HCT116 (cell line): ENCODE results near the gene NSD2. TPM values are rescaled to one million over a fixed set of nuclear protein-coding genes. Genes with fewer than 3 reads are reported as not detected.

Experiments
- ATAC-seq: fragments of 200-7000 bp; cut with Tn5 transposase; 2 replicates; pipeline ENCODE4 v1.9.1; 2020; ENCODE audit warnings: mild to moderate bottlenecking, moderate library complexity
- BruUV-seq: library from RNA; stranded (reverse); fragments of 400-500 nt; replicated peaks from 2 replicates; lab custom pipeline; 2021; lab: Mats Ljungman, UMichigan
- CTCF ChIA-PET: fragments of 300-600 bp; sonication (Branson Sonifier 250); formaldehyde crosslinking; loops from one replicate; lab custom pipeline; 2021; ENCODE audit warnings: antibody characterized with exemption; lab: Charles Lee
- POLR2A ChIA-PET: fragments of 300-600, 350-600 bp; sonication (Branson Sonifier 250); formaldehyde crosslinking; loops from one replicate; lab custom pipeline; 2021; ENCODE audit warnings: antibody characterized with exemption; lab: Charles Lee
- RAD21 ChIA-PET, 2 experiments: fragments of 300-600 bp; sonication (Branson Sonifier 250); formaldehyde crosslinking; loops; one replicate each; lab custom pipeline; 2023; ENCODE audit warnings: low total read pairs in 2 of 2; ENCODE audit not compliant: uncharacterized antibody in 2 of 2, unreplicated experiment in 2 of 2, low non-redundant PET in 1 of 2; lab: Charles Lee
- DNase-seq: peaks from one replicate; pipeline ENCODE4 v3.0.0-alpha.2; 2010; ENCODE audit warnings: low read depth, low spot score
- H2AFZ ChIP-seq: fragments of 200-600 bp; shearing (Covaris generic), sonication (generic); 2 replicates; pipeline ENCODE4 v1.6.1; 2017; ENCODE audit warnings: low read depth, mixed run types, mixed read lengths, antibody characterized with exemption, low read length; ENCODE audit not compliant: poor library complexity, severe bottlenecking
- H3K27ac ChIP-seq: 2 replicates; pipeline ENCODE4 v1.5.1; 2012; ENCODE audit warnings: low read depth, low read length
- H3K27me3 ChIP-seq: fragments of 200-600 bp; sonication (generic); 2 replicates; pipeline ENCODE4 v1.6.1; 2016; ENCODE audit warnings: mixed run types, low read length, mixed read lengths; ENCODE audit not compliant: insufficient read depth
- H3K36me3 ChIP-seq, 2 experiments: fragments of 200-500 bp in 1 of 2; fragments of 200-600 bp in 1 of 2; sonication (Bioruptor generic) in 1 of 2; sonication (generic) in 1 of 2; 2 replicates each; pipeline versions ENCODE4 v1.5.1 to v1.6.1; 2014 to 2016; ENCODE audit warnings: low read length in 2 of 2, inconsistent platforms in 1 of 2, mixed read lengths in 1 of 2, mixed run types in 1 of 2; ENCODE audit not compliant: insufficient read depth in 2 of 2, control insufficient read depth in 1 of 2
- H3K4me1 ChIP-seq, 2 experiments: fragments of 200-600 bp in 1 of 2; sonication (generic) in 1 of 2; 2 replicates each; pipeline versions ENCODE4 v1.5.1 to v1.6.1; 2012 to 2017; ENCODE audit warnings: low read length in 2 of 2, inconsistent platforms in 1 of 2, mild to moderate bottlenecking in 1 of 2, mixed read lengths in 1 of 2, mixed run types in 1 of 2, moderate library complexity in 1 of 2; ENCODE audit not compliant: insufficient read depth in 2 of 2, control insufficient read depth in 1 of 2
- H3K4me2 ChIP-seq: fragments of 200-600 bp; sonication (generic); 2 replicates; pipeline ENCODE4 v1.6.1; 2017; ENCODE audit warnings: mixed run types, low read length, mixed read lengths
- H3K4me3 ChIP-seq, 2 experiments: fragments of 200-600 bp in 1 of 2; sonication (generic) in 1 of 2; replicated peaks in 1 of 2; 2 replicates each; pipeline ENCODE4 v1.5.1; 2011 to 2016; ENCODE audit warnings: low read length in 2 of 2, control low read depth in 1 of 2, low read depth in 1 of 2, mild to moderate bottlenecking in 1 of 2, mixed read lengths in 1 of 2, mixed run types in 1 of 2
- H3K79me2 ChIP-seq: fragments of 200-600 bp; sonication (generic); 2 replicates; pipeline ENCODE4 v1.6.1; 2017; ENCODE audit warnings: mild to moderate bottlenecking, mixed run types, low read length, moderate library complexity, mixed read lengths; ENCODE audit not compliant: insufficient read depth
- H3K9ac ChIP-seq: fragments of 200-600 bp; sonication (generic); 2 replicates; pipeline ENCODE4 v1.6.1; 2016; ENCODE audit warnings: low read length, mixed read lengths
- H3K9me2 ChIP-seq: fragments of 200-600 bp; sonication (generic), shearing (Covaris generic); 2 replicates; pipeline ENCODE4 v1.6.1; 2017; ENCODE audit warnings: mixed run types, mild to moderate bottlenecking, moderate library complexity; ENCODE audit not compliant: insufficient read depth
- H3K9me3 ChIP-seq, 2 experiments: fragments of 200-500 bp in 1 of 2; fragments of 200-600 bp in 1 of 2; sonication (Bioruptor generic) in 1 of 2; sonication (generic) in 1 of 2; 2 replicates each; pipeline ENCODE4 v1.6.1; 2014 to 2017; ENCODE audit warnings: low read length in 2 of 2, mixed read lengths in 2 of 2, inconsistent platforms in 1 of 2, low read depth in 1 of 2, mild to moderate bottlenecking in 1 of 2, mixed run types in 1 of 2, moderate library complexity in 1 of 2; ENCODE audit not compliant: control insufficient read depth in 1 of 2, insufficient read depth in 1 of 2
- H4K20me1 ChIP-seq: fragments of 200-600 bp; sonication (generic), shearing (Covaris generic); 2 replicates; pipeline ENCODE4 v1.6.1; 2017; ENCODE audit warnings: mixed run types, mild to moderate bottlenecking, moderate library complexity; ENCODE audit not compliant: insufficient read depth
- EGR1 ChIP-seq: IDR thresholded peaks from 2 replicates; pipeline ENCODE4 v1.6.1; 2012; ENCODE audit warnings: low read depth
- FOSL1 ChIP-seq: IDR thresholded peaks from 2 replicates; pipeline ENCODE4 v1.6.1; 2012; ENCODE audit warnings: low read depth
- JUND ChIP-seq: IDR thresholded peaks from 2 replicates; pipeline ENCODE4 v1.6.1; 2012
- POLR2A ChIP-seq: IDR thresholded peaks from 2 replicates; pipeline ENCODE4 v1.7.0; 2011; ENCODE audit warnings: borderline replicate concordance; ENCODE audit not compliant: insufficient read depth, insufficient read length; ENCODE audit errors: extremely low read depth
- RAD21 ChIP-seq: IDR thresholded peaks from 2 replicates; pipeline ENCODE4 v1.6.1; 2012; ENCODE audit warnings: low read depth, mild to moderate bottlenecking
- TCF7L2 ChIP-seq: IDR thresholded peaks from 2 replicates; pipeline ENCODE4 v1.7.0; 2011; ENCODE audit warnings: borderline replicate concordance, inconsistent platforms; ENCODE audit not compliant: insufficient read depth, insufficient read length; ENCODE audit errors: extremely low read depth
- YY1 ChIP-seq: IDR thresholded peaks from 2 replicates; pipeline ENCODE4 v1.6.1; 2011; ENCODE audit warnings: low read length, low read depth, moderate library complexity, mild to moderate bottlenecking; ENCODE audit not compliant: insufficient replicate concordance; ENCODE audit errors: extremely low read depth
- ZNF274 ChIP-seq: fragments of 200-500 bp; sonication (Bioruptor generic); IDR thresholded peaks from 2 replicates; pipeline ENCODE4 v1.6.1; 2014; ENCODE audit warnings: mild to moderate bottlenecking, low read depth, low read length, inconsistent platforms
- intact Hi-C: fragments of 100-400 bp; cut with micrococcal nuclease; formaldehyde crosslinking; loops from 2 replicates; pipeline ENCODE4 v1.10.0; 2022
- total RNA-seq: library from RNA; stranded (reverse); gene quantifications from one replicate; pipeline ENCODE4 v1.2.1, GENCODE V29; 2021; ENCODE audit not compliant: unreplicated experiment
- TF ChIP-seq, protein P1 (sequence below): IDR thresholded peaks from 2 replicates; pipeline ENCODE4 v1.6.1; 2012
- TF ChIP-seq, protein P2 (sequence below): IDR thresholded peaks from 2 replicates; pipeline ENCODE4 v1.6.1; 2011; ENCODE audit warnings: mild to moderate bottlenecking, low read length, moderate library complexity; ENCODE audit not compliant: insufficient replicate concordance; ENCODE audit errors: extremely low read depth

The NSD2 gene
- total RNA-seq, 1 experiment from 2014 or later = 145 TPM

DNA sequence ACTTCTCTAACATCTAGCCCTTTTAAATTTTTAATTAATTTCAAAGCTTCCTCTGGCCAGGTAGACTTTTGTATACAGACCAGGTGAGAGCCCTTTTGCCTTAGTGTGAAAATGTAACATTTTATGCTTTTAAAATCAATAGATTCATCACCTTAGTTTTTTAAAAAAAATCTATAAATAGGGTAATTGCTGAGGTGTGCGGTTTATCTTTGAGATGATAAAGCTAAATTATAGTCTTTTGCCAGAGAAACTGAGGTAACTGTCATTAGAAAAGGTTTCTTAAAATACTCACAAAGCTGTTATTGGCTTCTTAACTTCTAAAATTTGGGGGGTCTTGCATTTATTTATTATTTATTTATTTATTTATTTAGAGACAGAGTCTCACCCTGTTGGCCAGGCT lies 74.7 kb downstream of the NSD2 start:
- intact Hi-C loops = no loop called here
- Histone ChIP-seq H3K4me2 (no peak overlapping the region), H3K4me1 (peaks cover 0 to 5% of the 10 kb centered on the region in 2 experiments; a peak in 2 of 4 replicates), H3K36me3 (peaks cover 18 to 30% of the 10 kb centered on the region in 2 experiments), H3K9ac (no peak overlapping the region), H3K27me3 (no peaks in the 10 kb centered on the region), H3K79me2 (peaks cover 41% of the 10 kb centered on the region), H3K27ac (no peak overlapping the region), H2AFZ (no peak overlapping the region), H3K4me3 (no peak overlapping the region), H3K9me2 (no peaks in the 10 kb centered on the region), H4K20me1 (peaks cover 2% of the 10 kb centered on the region; the same call in 1 of the 2 replicates), H3K9me3 (no peaks in the 10 kb centered on the region)
- DNase-seq (no peak), ATAC-seq (no peak)
- TF ChIP-seq JUND (no peak), TCF7L2 (no peak), POLR2A (no peak), EGR1 (no peak), ZNF274 (no peak), FOSL1 (no peak)
- TF ChIP-seq, protein P1, sequence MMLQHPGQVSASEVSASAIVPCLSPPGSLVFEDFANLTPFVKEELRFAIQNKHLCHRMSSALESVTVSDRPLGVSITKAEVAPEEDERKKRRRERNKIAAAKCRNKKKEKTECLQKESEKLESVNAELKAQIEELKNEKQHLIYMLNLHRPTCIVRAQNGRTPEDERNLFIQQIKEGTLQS = no peak
- no TSS peak for BruUV-seq
- ChIA-PET RAD21 (no interaction called here), CTCF (no interaction called here), POLR2A (no interaction called here)

DNA sequence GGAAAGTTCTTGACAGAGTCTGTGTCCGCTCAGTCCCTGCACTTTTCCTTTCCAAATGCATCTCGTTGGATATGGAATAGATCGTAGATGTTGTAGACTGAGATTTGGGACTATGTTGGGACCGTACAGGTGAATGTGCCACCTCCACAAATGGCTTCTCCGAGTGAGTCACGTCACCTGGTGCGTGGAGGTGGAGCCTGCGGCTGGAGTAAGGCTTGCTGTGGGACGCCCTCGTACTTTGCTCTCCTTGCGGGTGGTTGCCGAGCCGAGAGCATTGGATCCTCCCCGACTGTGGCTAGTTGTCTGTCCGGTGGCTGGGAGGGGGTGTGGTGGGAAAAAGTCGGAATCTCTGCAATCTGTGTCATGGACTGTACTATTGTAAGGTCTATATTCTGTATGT lies 77.0 kb downstream of the NSD2 start:
- TF ChIP-seq, protein P2, sequence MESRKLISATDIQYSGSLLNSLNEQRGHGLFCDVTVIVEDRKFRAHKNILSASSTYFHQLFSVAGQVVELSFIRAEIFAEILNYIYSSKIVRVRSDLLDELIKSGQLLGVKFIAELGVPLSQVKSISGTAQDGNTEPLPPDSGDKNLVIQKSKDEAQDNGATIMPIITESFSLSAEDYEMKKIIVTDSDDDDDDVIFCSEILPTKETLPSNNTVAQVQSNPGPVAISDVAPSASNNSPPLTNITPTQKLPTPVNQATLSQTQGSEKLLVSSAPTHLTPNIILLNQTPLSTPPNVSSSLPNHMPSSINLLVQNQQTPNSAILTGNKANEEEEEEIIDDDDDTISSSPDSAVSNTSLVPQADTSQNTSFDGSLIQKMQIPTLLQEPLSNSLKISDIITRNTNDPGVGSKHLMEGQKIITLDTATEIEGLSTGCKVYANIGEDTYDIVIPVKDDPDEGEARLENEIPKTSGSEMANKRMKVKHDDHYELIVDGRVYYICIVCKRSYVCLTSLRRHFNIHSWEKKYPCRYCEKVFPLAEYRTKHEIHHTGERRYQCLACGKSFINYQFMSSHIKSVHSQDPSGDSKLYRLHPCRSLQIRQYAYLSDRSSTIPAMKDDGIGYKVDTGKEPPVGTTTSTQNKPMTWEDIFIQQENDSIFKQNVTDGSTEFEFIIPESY = no peak
- TF ChIP-seq YY1 (no peak), RAD21 (no peak)
- Histone ChIP-seq H3K27me3 (no peaks in the 10 kb centered on the region), H3K4me1 (no peaks in the 10 kb centered on the region), H3K4me2 (no peak overlapping the region), H3K36me3 (peaks cover 11 to 32% of the 10 kb centered on the region in 2 experiments), H3K79me2 (peaks cover 29% of the 10 kb centered on the region), H3K4me3 (no peak overlapping the region), H4K20me1 (peaks cover 2% of the 10 kb centered on the region; the same call in 1 of the 2 replicates), H3K9me2 (no peaks in the 10 kb centered on the region), H3K27ac (no peak overlapping the region), H2AFZ (no peak overlapping the region), H3K9ac (no peak overlapping the region), H3K9me3 (no peaks in the 10 kb centered on the region)
- ChIA-PET RAD21 (no interaction called here), CTCF (no interaction called here), POLR2A (no interaction called here)
- intact Hi-C loops = no loop called here
- ATAC-seq (no peak), DNase-seq (no peak)
- no TSS peak for BruUV-seq
